BJ (cell line): ENCODE results near the gene ASTN1. TPM values are rescaled to one million over a fixed set of nuclear protein-coding genes. Genes with fewer than 3 reads are reported as not detected.

Source experiments
- CTCF ChIA-PET: fragments of 350-600 bp; formaldehyde crosslinking; extraction: SDS; loops from one replicate; lab custom pipeline; 2021; ENCODE audit warnings: antibody characterized with exemption, inconsistent platforms; lab: Yijun Ruan, JAX
- POLR2A ChIA-PET: fragments of 300-600 bp; sonication (Branson Sonifier 250); formaldehyde crosslinking; extraction: SDS; loops from one replicate; lab custom pipeline; 2021; ENCODE audit warnings: antibody characterized with exemption; lab: Charles Lee
- DNase-seq: peaks from one replicate; pipeline ENCODE4 v3.0.0-alpha.2; 2011; ENCODE audit warnings: low read depth
- H3K27me3 ChIP-seq: 2 replicates; pipeline ENCODE4 v1.6.0; 2011; ENCODE audit warnings: low read length; ENCODE audit not compliant: control insufficient read depth, insufficient read depth
- H3K36me3 ChIP-seq: 2 replicates; pipeline ENCODE4 v1.5.1; 2011; ENCODE audit warnings: low read length; ENCODE audit not compliant: control insufficient read depth, insufficient read depth
- H3K4me3 ChIP-seq: 2 replicates; pipeline ENCODE4 v1.5.1; 2011; ENCODE audit warnings: low read depth, mild to moderate bottlenecking, control low read depth, low read length
- CTCF ChIP-seq: IDR thresholded peaks from 2 replicates; pipeline ENCODE4 v1.5.1; 2011; ENCODE audit warnings: low read depth, mild to moderate bottlenecking, control low read depth, inconsistent platforms, low read length, moderate library complexity; ENCODE audit not compliant: insufficient read depth
- polyA plus RNA-seq: library from polyadenylated mRNA; depleted of rRNA; stranded (reverse); fragments of >200 nt; gene quantifications from 2 replicates; pipeline ENCODE4 v1.2.3, GENCODE V29; 2011

The ASTN1 gene
- polyA plus RNA-seq, 1 experiment = 0.09 TPM

GRCh38 chr1:176847052-176847451, 317.5 kb downstream of the ASTN1 start:
- Histone ChIP-seq H3K27me3 (no peaks in the 10 kb centered on the region), H3K4me3 (no peak overlapping the region), H3K36me3 (no peaks in the 10 kb centered on the region)
- POLR2A ChIA-PET = interaction anchor here (0.6 kb wide), 1 partner anchor 407 kb away, joined by 3 read pairs; no protein-coding TSS in a partner anchor
- CTCF ChIA-PET = interaction anchor here (0.7 to 8.6 kb wide), 5 partner anchors 34 to 1453 kb away, joined by 3 to 75 read pairs (median 3); no protein-coding TSS in a partner anchor
- no peak for TF ChIP-seq CTCF
- DNase-seq = no peak

GRCh38 chr1:176843352-176844297, 320.9 kb downstream of the ASTN1 start:
- POLR2A ChIA-PET = no interaction called here
- Histone ChIP-seq H3K36me3 (no peaks in the 10 kb centered on the region), H3K4me3 (no peak overlapping the region), H3K27me3 (no peaks in the 10 kb centered on the region)
- CTCF ChIA-PET = interaction anchor here (0.7 to 8.6 kb wide), 6 partner anchors 81 to 1692 kb away, joined by 3 to 75 read pairs (median 6); no protein-coding TSS in a partner anchor
- DNase-seq = no peak
- peak; percentile 52 for TF ChIP-seq CTCF

GRCh38 chr1:176841238-176841637, 323.3 kb downstream of the ASTN1 start:
- POLR2A ChIA-PET = no interaction called here
- no peak overlapping the region for H3K4me3 ChIP-seq
- no peak for DNase-seq
- TF ChIP-seq CTCF = no peak
- H3K36me3 ChIP-seq = no peaks in the 10 kb centered on the region
- no peaks in the 10 kb centered on the region for H3K27me3 ChIP-seq
- CTCF ChIA-PET = interaction anchor here (1.1 to 8.6 kb wide), 2 partner anchors 281 to 466 kb away, joined by 3 to 75 read pairs; no protein-coding TSS in a partner anchor

GRCh38 chr1:176839216-176839615, 325.3 kb downstream of the ASTN1 start:
- no peak overlapping the region for H3K4me3 ChIP-seq
- no peak for DNase-seq
- no peaks in the 10 kb centered on the region for H3K36me3 ChIP-seq
- ChIA-PET CTCF (no interaction called here), POLR2A (no interaction called here)
- H3K27me3 ChIP-seq = no peaks in the 10 kb centered on the region
- no peak for TF ChIP-seq CTCF

- ChIA-PET POLR2A (no interaction called here), CTCF (interaction anchor here (0.7 kb wide), 1 partner anchor 1091 kb away, joined by 4 read pairs; no protein-coding TSS in a partner anchor)
- Histone ChIP-seq H3K36me3 (no peaks in the 10 kb centered on the region), H3K27me3 (no peaks in the 10 kb centered on the region), H3K4me3 (no peak overlapping the region)
- TF ChIP-seq CTCF = no peak
- DNase-seq = no peak
These were observed 326.1 kb downstream of the ASTN1 start for GRCh38 chr1:176838276-176838995.
